ENCODE measurements around the gene ARHGAP26. TPM values are rescaled to one million over a fixed set of nuclear protein-coding genes. Genes with fewer than 3 reads are reported as not detected.

Gene ARHGAP26
- total RNA-seq, 1 experiment from 2014 or later, result 79.8 TPM

DNA sequence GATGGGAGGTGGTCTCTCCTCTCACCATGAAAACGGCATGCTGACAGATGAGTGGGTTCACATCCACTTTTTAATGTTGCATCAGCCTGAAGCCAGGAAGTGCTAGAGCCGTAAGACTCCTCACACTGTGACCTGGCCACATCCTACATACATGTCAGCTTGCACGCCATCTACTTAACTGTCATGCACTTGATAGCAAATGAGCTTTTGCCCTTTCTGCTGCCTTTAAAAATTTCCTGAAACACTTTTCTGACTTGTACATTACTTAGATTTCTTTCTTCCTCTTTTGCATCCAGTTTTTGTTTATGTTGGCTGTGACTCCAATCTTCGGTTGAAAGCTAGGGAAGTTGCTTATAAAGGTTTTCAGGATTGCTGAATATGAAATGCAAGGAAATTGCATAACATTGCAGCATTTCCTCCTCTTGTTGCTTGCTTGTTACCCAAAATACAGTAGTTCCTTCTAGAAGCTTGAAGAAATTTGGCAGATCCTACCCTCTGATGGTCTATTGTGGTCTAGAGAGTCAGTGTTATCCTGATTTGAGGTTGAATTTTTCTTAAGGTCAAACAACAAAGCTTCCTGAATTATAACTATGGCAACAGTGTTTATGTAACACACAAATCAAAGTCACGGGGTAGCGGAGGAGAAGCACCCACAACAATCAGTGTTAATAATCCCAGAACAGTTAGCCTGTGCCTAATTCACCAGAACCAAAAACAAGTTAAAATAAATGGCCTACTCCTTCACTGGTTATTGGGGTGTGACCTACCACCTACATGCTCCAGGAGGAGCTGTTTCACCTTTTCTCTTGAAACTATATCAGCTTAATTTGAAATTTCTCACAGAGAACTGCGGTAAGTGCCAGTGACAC is 232.5 kb downstream of the ARHGAP26 start:
- POLR2A ChIA-PET, result no interaction called here

GRCh38 chr5:143003328-143003636 is 233.1 kb downstream of the ARHGAP26 start:
- ChIA-PET CTCF (interaction anchor here (0.5 kb wide), 1 partner anchor 209 kb away, joined by 3 read pairs; no protein-coding TSS in a partner anchor), POLR2A (no interaction called here)
- no peaks in the 10 kb centered on the region for H3K9me3 Mint-ChIP-seq (ENCODE audit: unreplicated experiment)
- no peaks in the 10 kb centered on the region for H3K9me3 ChIP-seq
- no peak for DNase-seq
- no peak overlapping the region for H3K4me3 ChIP-seq (ENCODE audit: low read depth, low read length)
- H3K27ac Mint-ChIP-seq (ENCODE audit: unreplicated experiment), result no peak overlapping the region
- TF ChIP-seq, protein P1, sequence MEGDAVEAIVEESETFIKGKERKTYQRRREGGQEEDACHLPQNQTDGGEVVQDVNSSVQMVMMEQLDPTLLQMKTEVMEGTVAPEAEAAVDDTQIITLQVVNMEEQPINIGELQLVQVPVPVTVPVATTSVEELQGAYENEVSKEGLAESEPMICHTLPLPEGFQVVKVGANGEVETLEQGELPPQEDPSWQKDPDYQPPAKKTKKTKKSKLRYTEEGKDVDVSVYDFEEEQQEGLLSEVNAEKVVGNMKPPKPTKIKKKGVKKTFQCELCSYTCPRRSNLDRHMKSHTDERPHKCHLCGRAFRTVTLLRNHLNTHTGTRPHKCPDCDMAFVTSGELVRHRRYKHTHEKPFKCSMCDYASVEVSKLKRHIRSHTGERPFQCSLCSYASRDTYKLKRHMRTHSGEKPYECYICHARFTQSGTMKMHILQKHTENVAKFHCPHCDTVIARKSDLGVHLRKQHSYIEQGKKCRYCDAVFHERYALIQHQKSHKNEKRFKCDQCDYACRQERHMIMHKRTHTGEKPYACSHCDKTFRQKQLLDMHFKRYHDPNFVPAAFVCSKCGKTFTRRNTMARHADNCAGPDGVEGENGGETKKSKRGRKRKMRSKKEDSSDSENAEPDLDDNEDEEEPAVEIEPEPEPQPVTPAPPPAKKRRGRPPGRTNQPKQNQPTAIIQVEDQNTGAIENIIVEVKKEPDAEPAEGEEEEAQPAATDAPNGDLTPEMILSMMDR (IDR thresholded peaks at IDR 0.05; ENCODE audit: insufficient read depth in 1 of 2, low read depth in 1 of 2, low read length in 1 of 2, severe bottlenecking in 1 of 2, unreplicated experiment in 1 of 2), result no peak
- H3K4me1 Mint-ChIP-seq (ENCODE audit: low read depth, unreplicated experiment), result peaks cover 7% of the 10 kb centered on the region
- H3K36me3 Mint-ChIP-seq (ENCODE audit: insufficient read depth, unreplicated experiment), result peaks cover 20% of the 10 kb centered on the region
- no peaks in the 10 kb centered on the region for H3K27me3 ChIP-seq (replicated peaks; ENCODE audit: control insufficient read depth, insufficient read depth, low read length)
- H3K27me3 Mint-ChIP-seq (ENCODE audit: insufficient read depth, unreplicated experiment), result no peaks in the 10 kb centered on the region
- no TSS peak for BruUV-seq (replicated peaks)
- no peak overlapping the region for H3K4me3 Mint-ChIP-seq (ENCODE audit: unreplicated experiment)
- no peaks in the 10 kb centered on the region; the same call in 1 of the 2 replicates for H3K36me3 ChIP-seq (ENCODE audit: control insufficient read depth, insufficient read depth, low read length)
- H3K4me1 ChIP-seq, result no peaks in the 10 kb centered on the region
- intact Hi-C loops (cut with micrococcal nuclease; ENCODE audit: unreplicated experiment), result loop anchor here (1.0 kb wide), 1 partner anchor 822 kb away; no protein-coding TSS in a partner anchor

More for the DNA sequence above, 232.5 kb downstream of the ARHGAP26 start:
- Histone ChIP-seq H3K36me3 (ENCODE audit: control insufficient read depth, insufficient read depth, low read length) (no peaks in the 10 kb centered on the region; the same call in 1 of the 2 replicates), H3K4me3 (ENCODE audit: low read depth, low read length) (no peak overlapping the region), H3K4me1 (no peaks in the 10 kb centered on the region), H3K27me3 (replicated peaks; ENCODE audit: control insufficient read depth, insufficient read depth, low read length) (no peaks in the 10 kb centered on the region), H3K9me3 (no peaks in the 10 kb centered on the region)
- intact Hi-C loops (cut with micrococcal nuclease; ENCODE audit: unreplicated experiment), result loop anchor here (1.0 kb wide), 1 partner anchor 823 kb away; no protein-coding TSS in a partner anchor
- H3K27me3 Mint-ChIP-seq (ENCODE audit: insufficient read depth, unreplicated experiment), result no peaks in the 10 kb centered on the region
- H3K4me3 Mint-ChIP-seq (ENCODE audit: unreplicated experiment), result no peak overlapping the region
- TF ChIP-seq, protein P1 (IDR thresholded peaks at IDR 0.05; ENCODE audit: insufficient read depth in 1 of 2, low read depth in 1 of 2, low read length in 1 of 2, severe bottlenecking in 1 of 2, unreplicated experiment in 1 of 2), result peak; percentile 32 to 37
- H3K27ac Mint-ChIP-seq (ENCODE audit: unreplicated experiment), result no peak overlapping the region
- CTCF ChIA-PET, result interaction anchor here (0.5 kb wide), 1 partner anchor 210 kb away, joined by 3 read pairs; no protein-coding TSS in a partner anchor
- DNase-seq, result no peak
- H3K4me1 Mint-ChIP-seq (ENCODE audit: low read depth, unreplicated experiment), result peaks cover 7% of the 10 kb centered on the region
- no TSS peak for BruUV-seq (replicated peaks)
- H3K9me3 Mint-ChIP-seq (ENCODE audit: unreplicated experiment), result no peaks in the 10 kb centered on the region
- H3K36me3 Mint-ChIP-seq (ENCODE audit: insufficient read depth, unreplicated experiment), result peaks cover 20% of the 10 kb centered on the region

GRCh38 chr5:143004361-143005145 is 234.4 kb downstream of the ARHGAP26 start:
- TF ChIP-seq, protein P1 (IDR thresholded peaks at IDR 0.05; ENCODE audit: insufficient read depth in 1 of 2, low read depth in 1 of 2, low read length in 1 of 2, severe bottlenecking in 1 of 2, unreplicated experiment in 1 of 2), result no peak
- Mint-ChIP-seq H3K4me1 (ENCODE audit: low read depth, unreplicated experiment) (peaks cover 7% of the 10 kb centered on the region), H3K9me3 (ENCODE audit: unreplicated experiment) (no peaks in the 10 kb centered on the region), H3K4me3 (ENCODE audit: unreplicated experiment) (no peak overlapping the region), H3K27me3 (ENCODE audit: insufficient read depth, unreplicated experiment) (no peaks in the 10 kb centered on the region), H3K36me3 (ENCODE audit: insufficient read depth, unreplicated experiment) (peaks cover 20% of the 10 kb centered on the region), H3K27ac (ENCODE audit: unreplicated experiment) (no peak overlapping the region)
- H3K4me3 ChIP-seq (ENCODE audit: low read depth, low read length), result no peak overlapping the region
- no peaks in the 10 kb centered on the region for H3K9me3 ChIP-seq
- peaks cover 1% of the 10 kb centered on the region; the same call in 1 of the 2 replicates for H3K4me1 ChIP-seq
- H3K27me3 ChIP-seq (replicated peaks; ENCODE audit: control insufficient read depth, insufficient read depth, low read length), result no peaks in the 10 kb centered on the region
- POLR2A ChIA-PET, result no interaction called here
- DNase-seq, result no peak
- no TSS peak for BruUV-seq (replicated peaks)
- H3K36me3 ChIP-seq (ENCODE audit: control insufficient read depth, insufficient read depth, low read length), result no peaks in the 10 kb centered on the region; the same call in 1 of the 2 replicates
- CTCF ChIA-PET, result no interaction called here
- intact Hi-C loops (cut with micrococcal nuclease; ENCODE audit: unreplicated experiment), result no loop called here
